Gastroesophageal sphincter (tissue), 3 donors: ENCODE measurements around the gene RNF8.

ENCODE experiments used
- CTCF ChIP-seq, 4 experiments: fragments of 200-600 bp in 2 of 4; fragments of 450-650 bp in 2 of 4; sonication (generic) in 1 of 4; IDR thresholded peaks; one replicate each; pipeline ENCODE4 v1.5.1; 2017 to 2019; ENCODE audit warnings: antibody characterized with exemption in 4 of 4, mild to moderate bottlenecking in 2 of 4, moderate library complexity in 2 of 4
- POLR2A ChIP-seq, 2 donors: fragments of 450-650 bp; IDR thresholded peaks; one replicate each; pipeline ENCODE4 v1.6.1; 2017; ENCODE audit warnings: antibody characterized with exemption in 2 of 2, mild to moderate bottlenecking in 2 of 2, moderate library complexity in 1 of 2
- POLR2AphosphoS5 ChIP-seq: sonication (generic); formaldehyde crosslinking; IDR thresholded peaks from one replicate; pipeline ENCODE4 v1.6.1; 2017; ENCODE audit warnings: antibody characterized with exemption

- TF ChIP-seq CTCF (IDR thresholded peaks at IDR 0.05) (no peak), POLR2AphosphoS5 (no peak), POLR2A (IDR thresholded peaks at IDR 0.05) (no peak)
Measured at GRCh38 chr6:37393381-37393929, 39.7 kb downstream of the RNF8 start.
